Stimulated activated CD4-positive, alpha-beta T cell treated with anti-CD3 and anti-CD28 coated beads, Interleukin-4, amount 100 ng/mL, for 4 hours (primary cell): ENCODE results near the gene IFIT2.
"Not testable (repeated sequence)": the region's sequence is repeated elsewhere in the genome, so short reads cannot be mapped to it uniquely, and the experiment has no call there.

Experiments used
- DNase-seq, 2 experiments: peaks; one replicate each; pipeline ENCODE4 v3.0.0-alpha.2; 2020

IFIT2 gene

DNA sequence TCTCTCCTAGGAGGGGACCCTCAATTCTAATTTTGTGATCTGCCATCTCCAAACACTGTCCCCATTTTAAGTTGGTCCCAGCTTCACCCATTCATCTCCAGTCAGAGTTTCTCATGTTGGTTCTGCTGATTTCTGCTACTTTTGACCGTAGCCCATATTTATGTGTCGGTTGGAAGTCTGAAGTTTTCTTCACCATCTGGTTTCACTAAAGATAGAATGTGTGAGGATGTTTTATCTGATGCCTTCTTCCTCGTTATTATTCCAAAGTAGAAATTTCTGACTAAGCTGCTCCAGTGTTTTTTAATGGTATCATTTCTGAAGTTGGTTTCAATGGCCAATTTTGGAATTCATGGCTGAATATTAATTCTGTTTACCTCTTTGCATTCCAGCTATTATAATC is 21.3 kb upstream of the IFIT2 start:
- no peak for DNase-seq

DNA sequence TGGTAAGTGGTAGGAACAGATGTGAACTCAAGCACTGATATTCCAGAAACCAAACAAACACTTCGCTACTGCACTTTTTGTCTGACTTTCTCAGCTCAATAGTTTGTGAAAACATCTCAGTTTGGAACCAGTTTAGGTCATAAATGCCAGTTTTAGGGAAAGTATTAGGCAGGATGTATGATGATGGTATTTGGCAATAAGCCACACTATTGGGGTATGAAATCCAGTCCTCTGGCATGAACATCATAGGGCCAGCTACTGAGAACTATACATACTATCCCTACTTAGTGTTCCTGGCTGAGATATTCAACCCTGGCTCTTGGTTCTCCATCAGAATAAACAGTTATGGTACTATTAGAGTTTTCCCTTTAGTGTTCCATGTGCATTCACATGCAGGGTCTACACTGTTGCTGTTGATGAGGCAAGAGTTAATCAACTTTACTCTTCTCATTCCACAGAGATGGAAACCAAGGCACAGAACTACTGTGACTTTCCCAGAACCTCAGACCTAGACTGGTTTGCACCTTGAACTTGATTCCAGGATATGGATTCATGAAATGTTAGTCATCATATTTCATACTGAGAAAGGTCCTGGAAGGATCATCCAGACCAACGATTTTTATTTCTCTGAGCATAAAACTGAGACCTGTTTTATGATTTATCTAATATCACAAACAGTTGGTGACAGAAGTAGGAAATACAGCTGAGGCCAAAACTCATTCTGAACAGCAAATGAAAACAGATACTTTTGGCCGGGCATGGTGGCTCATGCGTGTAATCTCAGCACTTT is 20.0 kb upstream of the IFIT2 start:
- no peak for DNase-seq

DNA sequence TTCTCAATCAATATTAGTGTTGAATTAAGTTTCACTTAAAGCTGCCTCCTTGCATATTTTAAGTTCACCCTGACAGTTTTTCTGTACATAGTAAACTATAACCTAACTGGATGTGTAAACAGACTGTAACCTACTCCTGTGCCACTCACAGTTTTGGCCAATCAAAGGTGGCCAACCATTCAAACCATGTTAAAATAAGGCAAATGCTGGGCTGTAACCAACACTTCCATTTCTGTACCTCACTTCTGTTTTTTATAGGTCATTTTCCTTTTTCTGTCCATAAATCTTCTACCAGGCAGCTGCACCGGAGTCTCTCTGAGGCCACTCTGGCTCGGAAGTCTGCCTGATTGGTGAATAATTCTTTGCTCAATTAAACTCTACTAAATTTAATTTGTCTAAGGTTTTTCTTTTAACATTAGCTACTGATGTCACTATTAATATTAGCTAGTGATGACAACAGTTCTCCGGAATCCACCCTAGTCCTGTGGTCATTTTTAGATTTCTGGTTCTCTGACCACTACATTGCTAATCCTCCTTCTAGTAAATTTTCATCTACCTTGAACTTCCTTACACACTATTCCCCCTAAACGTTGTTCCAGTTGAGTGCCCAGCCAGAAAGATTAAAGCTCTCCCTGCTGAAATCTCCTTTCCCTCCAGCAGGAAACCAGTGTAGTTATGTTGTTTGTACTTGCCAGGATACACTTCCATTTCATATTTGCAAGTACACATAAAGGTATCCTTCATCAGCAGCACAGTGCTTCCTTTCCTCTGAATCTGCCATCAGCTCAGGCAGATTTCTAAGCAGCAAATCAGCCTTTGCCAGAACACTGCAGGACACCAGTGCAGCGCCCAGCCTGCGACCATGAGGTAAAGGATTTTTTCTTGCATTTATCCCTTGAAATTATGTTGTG is 18.6 kb upstream of the IFIT2 start:
- DNase-seq, result no peak

DNA sequence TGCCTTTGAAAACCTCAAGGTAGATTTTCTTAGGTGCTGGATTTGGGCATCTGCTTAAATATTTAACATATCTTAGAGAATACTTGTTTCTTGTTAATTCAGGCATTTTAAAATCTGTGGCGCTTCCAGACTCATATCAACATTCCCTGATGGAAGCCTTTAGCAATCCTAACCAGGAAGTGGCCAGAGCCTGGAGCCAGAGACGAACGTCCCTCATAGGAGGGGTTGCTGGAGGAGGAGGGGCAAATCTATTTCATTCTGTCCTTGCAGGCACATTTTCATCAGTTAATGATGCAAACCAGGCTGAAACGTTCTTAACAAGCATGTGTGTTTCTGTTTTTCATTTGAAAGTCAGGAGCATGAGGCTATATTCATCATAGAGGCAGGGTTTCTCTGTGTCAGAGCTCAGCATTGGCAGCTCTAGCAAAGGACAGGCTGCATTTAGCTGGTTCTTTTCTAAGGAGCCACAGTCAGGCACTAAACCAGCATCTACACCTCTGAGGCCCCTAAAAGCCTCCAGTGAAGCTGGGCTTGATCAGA is 17.8 kb upstream of the IFIT2 start:
- DNase-seq, result no peak

DNA sequence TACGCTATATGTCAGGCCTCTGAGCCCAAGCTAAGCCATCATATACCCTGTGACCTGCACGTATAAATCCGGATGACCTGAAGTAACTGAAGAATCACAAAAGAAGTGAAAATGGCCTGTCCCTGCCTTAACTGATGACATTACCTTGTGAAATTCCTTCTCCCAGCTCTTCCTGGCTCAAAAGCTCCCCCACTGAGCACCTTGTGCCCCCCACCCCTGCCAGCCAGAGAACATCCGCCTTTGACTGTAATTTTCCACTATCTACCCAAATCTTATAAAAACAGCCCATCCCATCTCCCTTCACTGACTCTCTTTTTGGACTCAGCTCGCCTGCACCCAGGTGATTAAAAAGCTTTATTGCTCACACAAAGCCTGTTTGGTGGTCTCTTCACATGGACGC is 17.1 kb upstream of the IFIT2 start:
- not testable (repeated sequence) for DNase-seq

DNA sequence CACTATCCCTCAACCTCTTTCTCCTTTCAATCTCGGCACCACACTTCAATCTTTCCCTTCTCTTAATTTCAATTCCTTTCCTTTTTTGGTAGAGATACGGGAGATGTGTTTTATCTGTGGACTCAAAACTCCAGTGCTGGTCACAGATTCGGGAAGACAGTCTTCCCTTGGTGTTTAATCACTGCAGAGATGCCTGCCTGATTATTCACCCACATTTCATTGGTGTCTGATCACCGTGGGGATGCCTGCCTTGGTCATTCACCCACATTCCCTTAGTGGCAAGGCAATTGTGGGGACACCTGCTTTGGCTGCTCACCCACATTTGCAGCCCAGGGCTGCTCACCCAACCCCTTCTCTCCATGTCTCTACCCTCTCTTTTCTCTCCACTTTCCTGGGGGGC is 16.5 kb upstream of the IFIT2 start:
- DNase-seq, result not testable (repeated sequence)

DNA sequence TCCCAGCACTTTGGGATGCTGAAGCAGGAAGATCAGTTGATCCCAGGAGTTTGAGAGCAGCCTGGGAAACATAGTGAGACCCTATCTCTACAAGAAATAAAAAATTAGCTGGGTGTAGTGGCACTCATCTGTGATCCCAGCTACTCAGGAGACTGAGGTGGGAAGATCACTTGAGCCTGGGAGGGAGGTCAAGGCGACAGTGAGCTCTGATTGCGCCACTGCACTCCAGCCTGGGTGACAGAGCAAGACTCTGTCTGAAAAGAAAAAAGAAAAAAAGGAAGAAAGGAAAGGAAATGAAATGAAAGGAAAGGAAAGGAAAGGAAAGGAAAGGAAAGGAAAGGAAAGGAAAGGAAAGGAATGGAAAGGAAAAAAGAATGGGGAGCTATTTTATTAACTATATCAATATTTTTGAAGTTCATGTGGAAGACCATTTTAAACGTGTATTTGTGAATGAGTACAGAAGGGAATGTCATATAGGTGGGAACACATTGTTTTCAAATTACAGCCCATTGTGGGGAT is 7.1 kb upstream of the IFIT2 start:
- no peak for DNase-seq

DNA sequence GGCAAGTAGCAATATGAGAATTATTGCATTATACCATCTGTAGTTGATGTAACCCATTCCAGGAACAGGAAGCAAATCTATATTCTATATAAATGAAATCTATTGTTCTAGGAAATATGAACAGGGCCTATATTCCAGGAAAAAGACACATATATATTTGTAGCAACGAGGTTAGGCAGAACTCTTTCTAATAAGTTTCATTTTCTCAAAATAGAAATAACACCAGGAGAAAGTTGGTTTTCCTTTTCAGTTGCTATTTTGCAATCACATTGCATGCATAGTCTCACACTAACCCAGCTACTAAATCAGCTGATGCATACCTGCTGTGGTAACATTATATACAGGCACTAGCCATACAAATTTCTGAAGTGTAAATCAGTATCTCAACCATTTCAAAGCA is 6.2 kb upstream of the IFIT2 start:
- no peak for DNase-seq

DNA sequence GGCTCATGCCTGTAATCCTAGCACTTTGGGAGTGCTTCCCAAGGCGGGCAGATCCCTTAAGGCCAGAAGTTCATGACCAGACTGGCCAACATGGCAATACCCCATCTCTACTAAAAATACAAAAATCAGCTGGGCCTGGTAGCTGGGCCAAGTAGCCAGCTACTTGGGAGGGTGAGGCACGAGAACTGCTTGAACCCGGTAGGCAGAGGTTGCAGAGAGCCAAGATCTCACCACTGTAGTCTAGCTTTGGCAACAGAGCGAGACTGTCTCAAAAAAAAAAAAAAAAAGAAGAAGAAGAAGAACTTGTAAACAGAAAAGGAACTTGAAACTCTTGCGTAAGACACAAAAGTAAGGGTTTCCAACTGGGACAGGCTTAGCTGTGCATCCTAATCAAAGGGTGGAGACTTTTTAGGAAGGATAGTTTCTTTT is 5.6 kb upstream of the IFIT2 start:
- DNase-seq, result no peak

DNA sequence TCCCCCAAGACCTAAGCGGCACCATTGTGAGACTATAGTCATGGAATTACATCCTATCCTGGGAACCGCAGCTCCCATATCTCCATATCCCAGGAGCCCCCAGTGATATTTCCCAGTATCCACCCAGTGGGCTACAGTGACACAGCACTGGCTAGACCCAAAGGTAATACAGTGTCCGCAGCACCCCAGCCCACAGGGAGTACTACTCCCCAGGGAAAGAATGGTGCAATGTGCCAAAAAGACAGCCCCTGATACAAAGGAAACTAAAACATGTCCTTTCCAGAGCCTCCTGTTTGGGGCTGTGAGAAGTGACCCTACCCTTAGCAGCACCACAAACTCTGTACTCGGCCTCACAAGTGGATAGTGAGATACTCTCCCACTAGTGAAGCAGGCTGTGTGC is 4.5 kb upstream of the IFIT2 start:
- DNase-seq, result no peak

DNA sequence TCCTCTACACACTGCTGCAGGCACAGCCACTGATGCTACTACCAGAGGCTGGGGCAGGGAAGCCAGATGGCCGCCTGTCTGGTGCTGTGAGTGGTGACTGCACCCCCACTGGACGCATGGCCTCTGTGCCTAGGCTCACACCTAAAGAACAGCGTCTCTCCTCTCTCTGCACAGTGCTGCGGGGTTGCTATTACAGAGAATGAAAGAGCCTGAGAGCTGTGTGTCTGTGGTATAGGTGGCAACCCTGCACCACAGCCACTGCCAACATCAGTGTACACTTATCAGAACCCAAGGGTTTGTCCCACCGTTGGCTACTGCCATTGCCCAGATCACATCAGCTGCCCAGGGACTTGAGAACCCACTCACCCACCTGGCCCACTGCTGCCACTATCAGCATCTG is 4.1 kb upstream of the IFIT2 start:
- DNase-seq, result no peak

DNA sequence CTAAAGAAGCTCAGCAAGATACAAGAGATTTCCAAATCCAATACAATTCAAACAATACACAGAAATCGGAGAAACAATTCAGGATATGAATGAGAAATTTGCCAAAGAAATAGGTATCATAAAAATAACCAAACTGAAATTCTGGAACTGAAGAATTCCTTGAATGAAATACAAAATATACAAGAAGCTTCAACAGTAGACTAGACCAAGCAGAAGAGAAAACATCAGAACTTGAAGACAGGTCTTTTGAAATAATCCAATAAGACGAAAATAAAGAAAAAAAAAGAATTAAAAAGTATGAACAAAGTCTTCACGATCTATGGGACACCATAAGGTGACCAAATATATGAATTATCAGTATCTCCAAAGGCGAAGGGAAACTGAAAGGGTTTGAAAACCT is 2.8 kb upstream of the IFIT2 start:
- DNase-seq, result no peak

DNA sequence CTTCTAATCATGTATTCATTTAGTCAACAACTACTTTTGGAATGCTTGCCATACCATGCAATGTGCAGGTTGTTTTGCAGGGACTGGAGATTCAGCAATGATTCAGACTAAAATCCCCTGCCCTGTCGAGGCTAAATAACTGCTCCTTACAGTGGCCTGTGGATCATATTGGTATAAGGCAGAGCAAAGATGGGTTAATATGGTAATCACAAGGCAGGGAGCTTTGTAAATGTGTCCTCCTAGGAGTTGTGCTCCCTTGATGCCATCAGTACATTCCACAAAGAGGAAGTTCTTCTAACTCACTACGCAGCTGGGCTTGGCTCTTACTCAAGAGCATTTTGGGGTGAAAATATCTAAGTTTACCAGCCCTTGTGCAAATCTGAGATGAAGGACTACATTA is 614 bp upstream of the IFIT2 start:
- no peak for DNase-seq

DNA sequence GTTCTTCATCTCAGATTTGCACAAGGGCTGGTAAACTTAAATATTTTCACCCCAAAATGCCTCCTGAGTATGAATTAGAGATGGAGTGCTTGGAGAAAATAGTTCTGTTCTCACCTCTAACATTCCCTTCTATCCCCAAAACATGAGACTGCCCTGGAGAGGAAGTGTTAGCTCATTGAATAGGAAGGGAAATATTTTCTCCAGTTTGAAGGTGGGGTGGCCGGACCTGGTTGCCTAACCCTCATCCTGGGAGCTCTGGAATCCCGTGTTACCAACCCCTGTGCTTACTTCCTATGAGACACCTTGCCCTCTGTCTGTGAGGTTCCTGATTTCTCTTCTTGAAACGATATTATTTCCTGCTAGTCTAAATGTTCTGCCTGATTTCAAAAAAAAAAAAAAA is 779 bp downstream of the IFIT2 start:
- no peak for DNase-seq

DNA sequence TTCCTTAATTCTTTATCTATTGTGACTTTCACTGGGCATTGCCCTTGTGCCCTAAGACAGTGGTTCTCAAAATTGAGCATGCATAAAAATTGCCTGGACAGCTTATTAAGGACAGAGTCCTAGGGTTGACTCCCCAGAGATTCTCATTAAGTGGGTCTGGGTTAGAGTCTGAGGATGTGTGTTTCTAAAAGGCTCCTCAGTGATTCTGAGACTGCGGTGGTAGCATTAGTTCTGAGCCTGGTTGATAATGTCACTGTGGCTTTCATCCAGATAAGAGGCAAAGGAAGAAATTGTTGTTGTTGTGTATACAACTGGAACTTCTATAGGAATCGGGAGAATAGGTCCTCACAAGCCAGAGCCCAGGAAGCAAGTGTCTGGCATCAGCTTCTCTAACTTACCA is 1.3 kb downstream of the IFIT2 start:
- DNase-seq, result no peak

DNA sequence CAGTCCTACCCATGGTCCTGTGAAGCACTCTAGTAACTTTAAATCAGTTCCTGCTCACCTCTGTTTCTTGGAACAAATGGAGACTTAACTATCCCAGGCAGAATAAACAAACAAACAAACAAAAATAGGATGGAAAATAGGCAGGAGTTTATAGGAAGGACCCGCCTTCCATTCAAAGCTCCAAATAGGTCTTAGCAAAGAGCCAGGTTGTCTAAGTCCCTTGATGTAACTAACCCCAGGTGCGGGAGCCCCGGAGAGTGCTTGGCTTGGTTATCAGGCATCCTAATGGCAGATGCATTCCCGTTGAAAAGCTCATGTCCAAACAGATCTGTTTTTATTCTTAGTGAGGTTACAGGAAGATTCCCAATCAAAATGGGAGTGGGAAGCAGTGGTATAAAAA is 2.2 kb downstream of the IFIT2 start:
- no peak for DNase-seq

DNA sequence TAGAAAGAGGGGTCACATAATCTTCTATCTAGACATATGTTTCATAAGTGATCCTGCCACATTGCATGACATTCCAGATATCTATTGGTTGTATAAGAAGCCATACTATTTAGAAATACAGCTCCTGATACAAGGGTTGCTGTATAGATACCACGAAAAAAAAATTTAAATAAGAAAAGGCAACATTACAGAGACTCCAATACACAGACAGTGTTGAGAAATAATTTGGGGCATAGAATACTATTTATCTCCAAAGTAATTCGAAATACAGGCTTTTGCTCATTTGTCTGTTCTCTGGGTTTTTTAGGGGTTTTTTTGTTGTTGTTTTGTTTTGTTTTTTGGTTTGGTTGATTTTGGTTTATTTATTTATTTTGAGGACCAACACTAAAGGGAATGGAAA is 2.6 kb downstream of the IFIT2 start:
- no peak for DNase-seq

DNA sequence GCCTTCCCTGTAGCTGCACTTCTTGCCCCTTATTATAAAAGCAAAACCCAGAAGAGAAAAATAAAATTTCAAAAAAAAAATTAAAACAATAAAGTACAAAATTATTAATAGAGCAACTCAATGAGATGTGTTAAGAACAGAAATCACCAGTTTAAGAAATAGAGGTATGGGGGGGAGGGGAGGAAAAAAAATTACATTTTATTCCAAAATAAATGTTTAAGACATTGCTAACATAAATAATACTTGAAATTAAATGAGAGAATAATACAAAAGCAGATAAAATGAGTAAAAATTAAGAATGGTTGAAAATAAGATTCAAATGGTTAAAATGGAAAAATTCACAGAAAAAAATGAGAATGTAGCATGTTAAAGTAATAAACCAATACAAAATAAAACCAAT is 3.1 kb downstream of the IFIT2 start:
- no peak for DNase-seq

DNA sequence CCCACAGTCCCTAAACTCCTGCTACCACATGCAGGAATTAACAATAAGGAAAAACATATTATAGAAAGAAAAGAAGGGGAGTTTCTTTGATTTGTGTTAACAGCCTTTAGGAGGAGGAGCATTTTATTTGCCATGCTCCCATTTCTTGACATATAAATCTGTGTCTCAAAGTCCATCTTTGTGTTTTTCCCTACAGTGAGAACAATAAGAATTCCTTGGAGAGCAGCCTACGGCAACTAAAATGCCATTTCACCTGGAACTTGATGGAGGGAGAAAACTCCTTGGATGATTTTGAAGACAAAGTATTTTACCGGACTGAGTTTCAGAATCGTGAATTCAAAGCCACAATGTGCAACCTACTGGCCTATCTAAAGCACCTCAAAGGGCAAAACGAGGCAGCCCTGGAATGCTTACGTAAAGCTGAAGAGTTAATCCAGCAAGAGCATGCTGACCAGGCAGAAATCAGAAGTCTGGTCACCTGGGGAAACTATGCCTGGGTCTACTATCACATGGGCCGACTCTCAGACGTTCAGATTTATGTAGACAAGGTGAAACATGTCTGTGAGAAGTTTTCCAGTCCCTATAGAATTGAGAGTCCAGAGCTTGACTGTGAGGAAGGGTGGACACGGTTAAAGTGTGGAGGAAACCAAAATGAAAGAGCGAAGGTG is 4.1 kb downstream of the IFIT2 start:
- no peak for DNase-seq

DNA sequence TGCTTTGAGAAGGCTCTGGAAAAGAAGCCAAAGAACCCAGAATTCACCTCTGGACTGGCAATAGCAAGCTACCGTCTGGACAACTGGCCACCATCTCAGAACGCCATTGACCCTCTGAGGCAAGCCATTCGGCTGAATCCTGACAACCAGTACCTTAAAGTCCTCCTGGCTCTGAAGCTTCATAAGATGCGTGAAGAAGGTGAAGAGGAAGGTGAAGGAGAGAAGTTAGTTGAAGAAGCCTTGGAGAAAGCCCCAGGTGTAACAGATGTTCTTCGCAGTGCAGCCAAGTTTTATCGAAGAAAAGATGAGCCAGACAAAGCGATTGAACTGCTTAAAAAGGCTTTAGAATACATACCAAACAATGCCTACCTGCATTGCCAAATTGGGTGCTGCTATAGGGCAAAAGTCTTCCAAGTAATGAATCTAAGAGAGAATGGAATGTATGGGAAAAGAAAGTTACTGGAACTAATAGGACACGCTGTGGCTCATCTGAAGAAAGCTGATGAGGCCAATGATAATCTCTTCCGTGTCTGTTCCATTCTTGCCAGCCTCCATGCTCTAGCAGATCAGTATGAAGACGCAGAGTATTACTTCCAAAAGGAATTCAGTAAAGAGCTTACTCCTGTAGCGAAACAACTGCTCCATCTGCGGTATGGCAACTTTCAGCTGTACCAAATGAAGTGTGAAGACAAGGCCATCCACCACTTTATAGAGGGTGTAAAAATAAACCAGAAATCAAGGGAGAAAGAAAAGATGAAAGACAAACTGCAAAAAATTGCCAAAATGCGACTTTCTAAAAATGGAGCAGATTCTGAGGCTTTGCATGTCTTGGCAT is 4.8 kb downstream of the IFIT2 start:
- no peak for DNase-seq

DNA sequence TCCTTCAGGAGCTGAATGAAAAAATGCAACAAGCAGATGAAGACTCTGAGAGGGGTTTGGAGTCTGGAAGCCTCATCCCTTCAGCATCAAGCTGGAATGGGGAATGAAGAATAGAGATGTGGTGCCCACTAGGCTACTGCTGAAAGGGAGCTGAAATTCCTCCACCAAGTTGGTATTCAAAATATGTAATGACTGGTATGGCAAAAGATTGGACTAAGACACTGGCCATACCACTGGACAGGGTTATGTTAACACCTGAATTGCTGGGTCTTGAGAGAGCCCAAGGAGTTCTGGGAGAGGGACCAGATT is 5.4 kb downstream of the IFIT2 start:
- DNase-seq, result no peak

DNA sequence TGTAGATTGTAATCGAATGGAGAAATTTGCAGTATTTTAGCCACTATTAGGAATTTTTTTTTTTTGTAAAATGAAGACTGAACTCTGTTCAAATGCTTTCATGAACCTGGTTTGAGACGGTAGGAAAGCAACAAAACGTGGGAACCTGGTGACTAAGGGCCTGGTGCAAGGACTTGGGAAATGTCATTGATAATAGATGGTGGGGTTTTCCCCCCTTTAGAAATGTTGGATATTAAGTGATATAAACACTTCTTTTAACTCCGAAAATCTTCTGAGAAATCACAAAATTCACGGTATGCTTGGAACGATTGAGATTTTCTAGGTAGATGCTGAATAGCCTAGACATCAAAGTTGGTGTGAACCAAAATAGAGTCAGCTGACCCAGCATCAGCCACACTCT is 6.4 kb downstream of the IFIT2 start:
- DNase-seq, result no peak
